GM10847 (cell line): ENCODE results near the gene NDUFAB1.

Source experiments
- POLR2A ChIP-seq: IDR thresholded peaks from 2 replicates; pipeline ENCODE4 v1.6.1; 2011; ENCODE audit not compliant: insufficient read length; ENCODE audit errors: extremely low read depth

The NDUFAB1 gene

DNA sequence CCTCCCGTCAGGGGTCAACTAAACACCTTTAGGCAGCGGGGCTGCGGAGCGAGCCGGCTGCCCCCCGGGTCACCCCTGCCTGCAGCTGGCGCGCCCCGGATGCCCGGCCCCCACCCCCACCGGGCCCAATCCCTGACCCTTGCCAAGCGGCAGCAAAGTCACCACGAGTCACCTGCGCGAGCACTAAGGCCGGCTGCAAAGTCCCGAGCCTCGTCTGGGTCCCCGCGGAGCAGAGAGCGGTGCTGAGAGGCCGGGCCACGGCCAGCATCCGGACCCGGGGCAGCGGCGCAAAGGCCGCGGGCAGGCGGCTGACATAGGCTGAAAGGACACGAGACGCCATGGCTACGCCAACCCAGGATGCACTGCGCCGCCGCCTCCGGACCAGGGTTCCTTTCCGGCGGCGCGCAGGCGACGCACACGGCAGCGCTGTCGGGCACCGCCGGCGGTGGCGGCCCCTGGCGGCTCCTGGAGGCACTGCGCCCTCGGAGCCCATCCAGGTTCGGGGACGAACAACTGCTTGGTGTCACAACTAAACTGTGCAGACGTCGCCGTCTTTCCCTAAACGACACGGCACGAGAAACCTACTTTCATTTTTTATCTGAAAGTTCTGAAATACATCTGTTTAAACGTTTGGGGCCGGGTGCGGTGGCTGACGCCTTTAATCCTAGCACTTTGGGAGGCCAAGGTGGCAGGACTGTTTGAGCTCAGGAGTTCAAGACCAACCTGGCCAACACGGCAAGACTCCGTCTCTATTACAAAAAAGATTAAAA is at the start of gene NDUFAB1:
NDUFAB1 (minus strand) TSS at position 366 of the 770 bp plus-strand sequence; CDS start at position 340, 26 bp downstream.
- TF ChIP-seq POLR2A = peak; percentile 68

DNA sequence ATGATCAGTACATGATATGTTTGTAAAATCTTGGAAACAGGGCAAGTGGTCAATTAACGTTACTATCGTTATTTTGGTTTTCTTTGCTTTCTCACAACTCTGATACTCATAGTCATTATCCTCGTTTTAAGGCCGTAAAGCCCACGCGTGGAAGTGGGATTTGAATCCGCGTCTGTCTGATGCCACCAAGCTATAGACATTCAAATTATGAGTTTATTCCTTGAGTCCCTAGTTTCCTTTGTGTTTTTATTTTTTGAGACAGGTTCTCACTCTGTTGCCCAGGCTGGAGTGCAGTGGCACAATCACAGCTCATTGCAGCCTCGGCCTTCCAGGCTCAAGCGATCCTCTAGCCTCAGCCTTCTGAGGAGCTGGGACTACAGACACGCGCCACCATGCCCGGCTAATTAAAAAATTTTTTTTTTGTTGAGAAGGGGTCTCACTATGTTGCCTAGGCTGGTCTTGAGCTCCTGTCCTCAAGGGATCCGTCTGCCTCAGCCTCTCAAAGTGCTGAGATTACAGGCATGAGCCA is 46.2 kb upstream of the NDUFAB1 start:
- no peak for TF ChIP-seq POLR2A

DNA sequence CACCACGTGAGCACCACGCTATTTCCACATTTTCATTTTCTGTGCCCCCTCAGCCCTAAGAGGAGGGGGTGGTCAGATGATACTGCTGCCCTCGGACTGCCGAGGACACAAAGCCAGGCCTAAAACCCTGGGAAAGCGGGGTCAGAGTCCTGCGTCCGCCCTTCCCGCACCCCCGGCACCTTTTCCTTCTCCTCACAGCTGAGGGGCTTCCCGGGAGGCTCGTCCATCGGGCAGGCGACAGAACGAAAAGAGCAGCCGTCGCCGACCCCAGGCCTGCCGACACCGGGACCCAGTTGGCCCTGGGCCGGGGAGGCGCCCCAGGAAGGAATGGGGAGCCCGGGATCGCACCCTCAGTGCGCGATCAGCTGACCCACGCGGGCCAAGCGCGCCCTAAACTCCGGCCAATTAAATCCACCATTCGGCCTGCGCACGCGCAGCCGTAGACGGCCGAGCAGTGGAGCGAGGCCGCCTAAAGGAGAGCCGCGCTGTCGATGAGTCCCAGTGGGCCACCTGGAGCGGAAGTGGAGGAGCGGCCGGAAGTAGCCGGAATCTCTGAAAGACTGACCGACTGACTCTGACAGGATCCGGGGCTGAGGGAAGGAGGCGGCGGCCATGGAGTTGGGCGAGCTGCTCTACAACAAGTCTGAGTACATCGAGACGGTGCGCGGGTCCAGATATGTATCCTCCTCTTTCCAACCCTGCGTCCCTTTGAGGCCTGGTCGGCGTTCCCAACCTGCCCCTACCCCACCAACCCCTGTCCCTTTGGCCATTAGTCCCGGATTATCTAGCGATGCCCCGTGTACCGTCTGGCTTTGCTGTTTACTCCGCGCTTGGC is 45.0 kb upstream of the NDUFAB1 start, which contains the start of the genes DCTN5 and PALB2:
DCTN5 (plus strand) TSS at position 536 of the 835 bp plus-strand sequence; CDS start at position 613, 77 bp downstream.
PALB2 (minus strand) TSS at position 380 of the 835 bp plus-strand sequence; CDS start at position 227, 153 bp downstream.
- peak; percentile 76 for TF ChIP-seq POLR2A

DNA sequence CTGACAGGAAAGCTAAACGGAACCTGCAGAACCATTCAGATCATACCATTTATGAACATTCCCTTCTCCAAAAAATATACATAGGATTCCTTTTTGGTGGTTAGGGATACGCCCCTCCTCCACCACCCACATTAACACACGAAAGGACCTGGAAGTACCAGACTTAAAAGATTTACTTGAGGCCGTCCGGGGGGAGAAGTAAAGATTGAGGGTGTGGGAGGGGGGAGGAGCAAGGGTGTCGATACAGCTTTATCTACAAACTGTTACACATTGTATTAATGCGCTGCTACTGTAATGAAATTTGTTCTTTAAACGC is 44.5 kb upstream of the NDUFAB1 start:
- TF ChIP-seq POLR2A = no peak

DNA sequence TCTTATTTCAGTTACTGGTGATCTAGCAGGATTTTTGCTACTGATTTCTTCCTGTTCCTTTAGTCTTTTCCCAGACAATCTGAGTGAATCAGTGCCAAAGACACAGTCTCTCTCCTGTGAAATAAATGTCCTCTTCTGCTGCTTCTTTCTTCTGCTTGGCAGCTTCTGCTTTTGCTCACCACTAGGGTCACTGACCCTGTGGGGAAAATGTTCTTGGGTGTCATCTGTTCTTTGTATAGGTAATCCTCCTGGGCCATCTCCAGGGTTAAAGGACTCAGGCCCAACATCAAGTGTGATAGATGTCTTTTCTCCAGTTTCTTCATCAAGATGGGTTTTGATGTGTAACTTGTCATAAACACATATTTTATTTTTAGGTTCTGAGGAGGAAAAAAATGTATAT is 39.8 kb upstream of the NDUFAB1 start:
- no peak for TF ChIP-seq POLR2A

DNA sequence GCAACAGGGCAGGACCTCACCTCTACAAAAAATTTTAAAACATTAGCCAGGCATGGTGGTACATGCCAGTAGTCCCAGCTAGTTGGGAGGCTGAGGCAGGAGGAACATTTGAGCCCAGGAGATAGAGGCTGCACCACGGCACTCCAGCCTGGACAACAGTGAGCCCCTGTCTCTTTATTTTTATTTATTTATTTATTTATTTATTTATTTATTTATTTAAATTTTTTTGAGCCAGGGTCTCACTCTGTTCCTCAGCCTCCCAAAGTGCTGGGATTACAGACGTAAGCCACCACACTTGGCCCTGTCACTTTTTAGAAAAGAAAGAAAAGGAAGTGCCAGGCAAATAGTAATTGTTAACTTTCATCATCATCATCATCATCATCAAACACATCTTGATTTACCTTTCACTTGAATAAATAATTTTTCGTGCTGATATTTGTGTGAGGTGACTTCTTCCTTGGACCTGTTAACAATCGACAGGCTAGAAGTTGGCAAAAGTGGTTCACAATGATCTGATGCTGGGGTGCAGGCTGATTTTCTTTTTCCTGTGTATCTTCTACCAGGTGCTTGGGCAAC is 38.4 kb upstream of the NDUFAB1 start:
- no peak for TF ChIP-seq POLR2A

DNA sequence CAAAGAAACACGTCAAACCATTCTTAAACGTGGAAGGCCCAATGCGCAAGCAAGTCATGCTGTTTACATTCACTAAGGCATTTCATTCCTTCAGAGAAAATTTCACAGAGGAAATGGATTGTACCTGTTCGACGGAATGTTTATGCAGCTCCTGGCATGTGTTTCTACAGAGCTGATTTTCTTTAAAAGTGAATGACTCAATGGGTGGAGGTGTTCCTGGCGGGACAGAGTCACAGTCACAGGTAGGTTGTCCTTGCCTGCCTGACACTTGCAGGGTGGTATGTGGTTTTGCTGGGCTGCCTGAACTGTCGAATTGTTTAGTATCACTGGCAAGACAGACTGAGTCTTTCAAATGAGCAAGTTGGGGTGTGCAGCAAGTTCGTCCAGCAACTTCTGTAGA is 33.4 kb upstream of the NDUFAB1 start:
- TF ChIP-seq POLR2A = no peak

DNA sequence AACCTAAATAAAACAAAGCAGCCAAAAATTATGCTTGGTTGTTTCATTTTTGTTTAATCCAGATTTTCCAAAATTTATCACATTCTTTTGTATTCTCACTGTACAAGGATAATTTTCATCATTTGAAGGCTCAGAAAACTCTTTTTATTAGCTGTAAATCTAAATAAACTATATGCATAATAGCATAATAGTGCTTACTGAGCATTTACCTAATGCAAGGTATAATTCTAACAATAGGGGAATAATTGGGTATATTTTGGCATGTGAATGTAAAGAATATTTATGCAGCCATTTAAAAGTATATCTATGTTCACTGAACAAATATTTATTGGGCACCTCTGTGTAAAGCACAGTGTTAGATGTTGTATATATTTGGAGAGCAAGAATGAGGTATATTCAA is 28.0 kb upstream of the NDUFAB1 start:
- no peak for TF ChIP-seq POLR2A

DNA sequence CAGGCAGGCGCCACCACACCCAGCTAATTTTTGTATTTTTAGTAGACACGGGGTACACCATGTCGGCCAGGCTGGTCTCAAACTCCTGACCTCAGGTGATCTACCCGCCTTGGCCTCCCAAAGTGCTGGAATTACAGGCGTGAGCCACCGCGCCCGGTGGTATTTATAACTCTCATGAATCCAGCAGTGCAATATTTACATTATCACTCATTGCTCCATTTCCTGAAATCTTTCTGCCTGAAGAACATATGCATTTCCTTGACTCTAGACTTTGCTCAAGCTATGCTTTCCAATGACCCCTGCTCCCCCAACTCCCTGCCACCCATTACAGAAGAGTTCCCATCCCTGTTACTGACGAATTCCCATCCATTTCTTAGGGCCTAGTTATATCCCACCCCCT is 19.7 kb upstream of the NDUFAB1 start:
- no peak for TF ChIP-seq POLR2A

DNA sequence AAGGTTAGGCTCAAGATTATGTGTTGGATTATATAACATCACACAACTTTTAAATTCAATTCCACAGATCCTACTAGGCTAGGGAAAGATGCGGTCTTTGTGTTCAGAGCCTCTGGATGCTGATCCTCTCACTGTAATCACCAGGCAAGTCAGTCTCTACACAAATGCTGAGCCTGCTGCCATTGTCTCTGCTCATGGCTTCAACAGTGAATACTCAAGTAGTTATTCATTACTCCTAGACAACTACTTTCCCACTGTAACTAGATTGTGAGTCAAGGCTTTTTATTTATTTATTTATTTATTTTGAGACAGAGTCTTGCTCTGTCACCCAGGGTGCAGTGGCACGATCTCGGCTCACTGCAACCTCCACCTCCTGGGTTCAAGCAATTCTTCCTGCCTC is 15.8 kb upstream of the NDUFAB1 start:
- TF ChIP-seq POLR2A = no peak

DNA sequence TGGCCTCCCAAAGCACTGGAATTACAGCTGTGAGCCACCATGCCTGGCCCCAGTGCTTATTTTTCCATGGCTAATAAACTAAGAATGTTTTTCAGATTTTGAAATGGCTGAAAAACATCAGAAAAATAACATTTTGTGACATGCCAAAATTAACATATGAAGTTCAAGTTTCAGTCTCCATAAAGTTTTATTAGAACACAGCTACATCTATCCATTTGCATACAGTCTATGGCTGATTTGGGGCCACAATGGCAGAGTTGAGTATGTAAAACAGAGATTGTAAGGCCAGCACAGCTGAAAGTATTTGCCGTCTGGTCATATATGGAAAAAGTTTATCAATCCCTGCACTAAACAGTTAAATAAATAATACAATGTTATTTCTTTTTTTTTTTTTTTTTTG is 13.8 kb upstream of the NDUFAB1 start:
- TF ChIP-seq POLR2A = no peak

DNA sequence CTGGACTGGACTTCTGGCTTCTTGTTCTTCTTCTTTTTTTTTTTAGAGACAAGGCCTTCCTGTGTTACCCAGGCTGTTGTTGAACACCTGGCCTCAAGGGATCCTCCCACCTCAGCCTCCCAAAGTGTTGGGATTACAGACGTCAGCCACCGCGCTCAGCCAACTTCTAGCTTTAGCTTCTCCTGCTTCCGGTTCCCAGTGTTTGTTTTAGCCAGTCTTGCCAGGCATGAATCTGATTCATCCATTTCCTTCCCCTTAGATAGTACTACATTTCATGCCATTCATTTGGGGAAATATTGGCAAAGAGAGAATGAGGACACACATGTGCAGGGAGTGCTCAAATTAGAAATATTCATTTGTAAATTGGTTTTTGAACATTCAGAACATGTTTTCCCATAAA is 12.1 kb upstream of the NDUFAB1 start:
- no peak for TF ChIP-seq POLR2A

DNA sequence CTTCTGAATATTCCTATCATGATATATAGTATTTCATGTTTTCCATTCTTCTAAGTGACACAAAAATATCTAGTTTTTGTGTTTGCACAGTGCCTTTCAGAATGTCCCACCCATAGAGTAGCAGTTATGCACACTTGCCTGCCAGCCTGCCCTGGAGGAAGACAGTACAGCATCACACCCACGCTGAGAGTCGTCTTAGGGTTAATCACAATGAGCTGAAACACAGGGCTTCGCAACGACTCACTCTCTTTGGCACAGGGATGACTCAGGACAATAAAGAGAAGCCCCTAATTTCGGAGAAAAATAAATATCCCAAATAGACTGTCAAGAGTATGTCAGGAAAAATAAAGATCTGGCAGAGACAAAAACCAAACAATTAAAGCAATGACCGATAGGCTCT is 11.6 kb upstream of the NDUFAB1 start:
- no peak for TF ChIP-seq POLR2A

DNA sequence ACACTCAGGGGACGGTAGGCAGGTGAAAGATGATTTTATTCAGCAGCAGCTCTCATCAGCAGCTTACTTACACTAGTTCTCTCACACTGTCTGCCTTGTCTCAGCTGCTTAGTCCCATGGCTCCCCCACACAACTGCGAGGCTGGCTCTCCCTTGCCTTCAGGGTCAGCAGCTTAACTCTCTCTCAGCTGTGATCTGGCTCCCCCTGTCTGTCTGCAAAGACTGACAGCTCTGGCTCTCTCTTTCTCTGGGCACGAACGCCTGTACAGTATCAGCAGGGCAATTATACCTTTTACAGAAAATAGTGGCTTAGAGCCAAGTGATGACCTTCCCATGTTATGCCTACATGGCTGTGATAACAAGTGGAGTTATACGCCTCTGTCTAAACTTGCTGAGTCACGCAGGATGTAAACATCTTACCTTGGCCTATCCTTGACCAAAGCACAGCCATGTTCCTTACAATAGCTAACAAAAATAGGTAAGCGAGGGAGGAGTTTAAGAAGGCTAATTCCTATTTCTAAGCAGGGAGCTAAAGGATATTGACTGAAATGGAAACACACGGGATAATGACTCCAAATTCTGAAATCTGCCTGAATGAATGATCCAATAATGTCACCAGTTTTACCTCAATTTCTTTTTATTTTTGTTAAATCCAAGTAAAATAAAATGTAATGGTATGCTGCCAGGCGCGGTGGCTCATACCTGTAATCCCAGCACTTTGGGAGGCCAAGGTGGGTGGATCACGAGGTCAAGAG is 1.1 kb upstream of the NDUFAB1 start:
- TF ChIP-seq POLR2A = no peak
